Measurements from ENCODE around the gene VIPR2. TPM values are rescaled to one million over a fixed set of nuclear protein-coding genes. Genes with fewer than 3 reads are reported as not detected.

Gene VIPR2
- polyA plus RNA-seq, 1 experiment, result not detected

- Histone ChIP-seq H3K4me3 (ENCODE audit: low read depth, low read length) (no peak overlapping the region), H3K27me3 (ENCODE audit: control insufficient read depth, insufficient read depth, low read length) (no peaks in the 10 kb centered on the region), H3K36me3 (ENCODE audit: control insufficient read depth, insufficient read depth, low read length) (no peaks in the 10 kb centered on the region)
- CTCF ChIA-PET, result interaction anchor here (1.0 kb wide), 1 partner anchor 9 kb away, joined by 3 read pairs; no protein-coding TSS in a partner anchor
- no peak for DNase-seq (ENCODE audit: low read depth)
- POLR2A ChIA-PET, result no interaction called here
- no peak for TF ChIP-seq CTCF (IDR thresholded peaks at IDR 0.05; ENCODE audit: insufficient read depth, low read depth, low read length)
These were observed 35.0 kb downstream of the VIPR2 start for GRCh38 chr7:159109653-159110035.

GRCh38 chr7:159108941-159109652 lies 35.6 kb downstream of the VIPR2 start:
- no peaks in the 10 kb centered on the region for H3K27me3 ChIP-seq (ENCODE audit: control insufficient read depth, insufficient read depth, low read length)
- ChIA-PET CTCF (interaction anchor here (1.0 kb wide), 1 partner anchor 9 kb away, joined by 3 read pairs; no protein-coding TSS in a partner anchor), POLR2A (no interaction called here)
- no peak for TF ChIP-seq CTCF (IDR thresholded peaks at IDR 0.05; ENCODE audit: insufficient read depth, low read depth, low read length)
- H3K4me3 ChIP-seq (ENCODE audit: low read depth, low read length), result no peak overlapping the region
- no peak for DNase-seq (ENCODE audit: low read depth)
- H3K36me3 ChIP-seq (ENCODE audit: control insufficient read depth, insufficient read depth, low read length), result no peaks in the 10 kb centered on the region

- no peaks in the 10 kb centered on the region for H3K27me3 ChIP-seq (ENCODE audit: control insufficient read depth, insufficient read depth, low read length)
- ChIA-PET POLR2A (no interaction called here), CTCF (no interaction called here)
- H3K36me3 ChIP-seq (ENCODE audit: control insufficient read depth, insufficient read depth, low read length), result no peaks in the 10 kb centered on the region
- TF ChIP-seq CTCF (IDR thresholded peaks at IDR 0.05; ENCODE audit: insufficient read depth, low read depth, low read length), result no peak
- no peak for DNase-seq (ENCODE audit: low read depth)
- H3K4me3 ChIP-seq (ENCODE audit: low read depth, low read length), result no peak overlapping the region
These were observed 36.2 kb downstream of the VIPR2 start for GRCh38 chr7:159108491-159108890.

GRCh38 chr7:159107161-159107892 lies 37.3 kb downstream of the VIPR2 start:
- no peak overlapping the region for H3K4me3 ChIP-seq (ENCODE audit: low read depth, low read length)
- no peak for TF ChIP-seq CTCF (IDR thresholded peaks at IDR 0.05; ENCODE audit: insufficient read depth, low read depth, low read length)
- H3K36me3 ChIP-seq (ENCODE audit: control insufficient read depth, insufficient read depth, low read length), result no peaks in the 10 kb centered on the region
- DNase-seq (ENCODE audit: low read depth), result no peak
- no peaks in the 10 kb centered on the region for H3K27me3 ChIP-seq (ENCODE audit: control insufficient read depth, insufficient read depth, low read length)
- ChIA-PET POLR2A (no interaction called here), CTCF (no interaction called here)
